Esophagus muscularis mucosa (tissue), 4 donors: ENCODE results near the gene IMP4. TPM values are rescaled to one million over a fixed set of nuclear protein-coding genes. Genes with fewer than 3 reads are reported as not detected.

Source experiments
- DNase-seq: peaks from one replicate; pipeline ENCODE4 v3.0.0-alpha.2; 2017; ENCODE audit errors: extremely low spot score
- H3K27ac ChIP-seq, 4 donors: fragments of 200-600 bp; sonication (generic); replicated peaks in 1 of 4; 1 replicate in 3 of 4; 2 replicates in 1 of 4; pipeline ENCODE4 v1.5.1; 2016 to 2019; ENCODE audit warnings: mild to moderate bottlenecking in 1 of 4
- H3K27me3 ChIP-seq, 4 donors: fragments of 200-600 bp; sonication (generic); one replicate each; pipeline versions ENCODE4 v1.5.1 to v1.6.0; 2016 to 2019
- H3K36me3 ChIP-seq, 4 donors: fragments of 200-600 bp; sonication (generic); one replicate each; pipeline ENCODE4 v1.5.1; 2016 to 2019
- H3K4me1 ChIP-seq, 4 donors: fragments of 200-600 bp; sonication (generic); one replicate each; pipeline ENCODE4 v1.5.1; 2016 to 2019
- H3K4me3 ChIP-seq, 4 donors: fragments of 200-600 bp; sonication (generic); 1 replicate in 2 of 4; 2 replicates in 2 of 4; pipeline ENCODE4 v1.5.1; 2016 to 2019; ENCODE audit warnings: mild to moderate bottlenecking in 4 of 4, moderate library complexity in 1 of 4
- H3K9me3 ChIP-seq, 4 donors: fragments of 200-600 bp; sonication (generic); 1 replicate in 3 of 4; 2 replicates in 1 of 4; pipeline ENCODE4 v1.5.1; 2016 to 2019
- CTCF ChIP-seq, 3 experiments: fragments of 200-600 bp in 2 of 3; fragments of 450-650 bp in 1 of 3; sonication (generic) in 2 of 3; IDR thresholded peaks; one replicate each; pipeline ENCODE4 v1.5.1; 2017 to 2019; ENCODE audit warnings: antibody characterized with exemption in 3 of 3, mild to moderate bottlenecking in 2 of 3, moderate library complexity in 1 of 3
- EP300 ChIP-seq: sonication (generic); formaldehyde crosslinking; IDR thresholded peaks from one replicate; pipeline ENCODE4 v1.6.1; 2017; ENCODE audit warnings: antibody characterized with exemption
- POLR2A ChIP-seq: fragments of 450-650 bp; IDR thresholded peaks from one replicate; pipeline ENCODE4 v1.6.1; 2017; ENCODE audit warnings: antibody characterized with exemption, moderate library complexity, mild to moderate bottlenecking, low read depth
- POLR2AphosphoS5 ChIP-seq, 2 donors: sonication (generic); formaldehyde crosslinking; IDR thresholded peaks; one replicate each; pipeline ENCODE4 v1.6.1; 2017; ENCODE audit warnings: antibody characterized with exemption in 2 of 2
- WGBS: methylation state at CpG from one replicate; pipeline ENCODE4 v1.1.5; 2018; 5-methylcytosine and 5-hydroxymethylcytosine counted together
- intact Hi-C: fragments of 100-400 bp; cut with DNase I; formaldehyde crosslinking; loops from one replicate; pipeline ENCODE4 v1.15.1; 2023
- total RNA-seq, 4 donors: library from RNA; depleted of rRNA; stranded (reverse); fragments of >200 nt; gene quantifications; one replicate each; pipeline versions ENCODE4 v1.1.0 to v1.2.1, GENCODE V29; 2016

IMP4 gene
- total RNA-seq, 4 donors from 2014 or later = 94.7 to 139 (median 114) TPM

GRCh38 chr2:130373808-130374365 lies 31.2 kb downstream of the IMP4 start:
- intact Hi-C loops = loop anchor here (2.0 kb wide), 1 partner anchor 19 kb away; no protein-coding TSS in a partner anchor
- H3K36me3 ChIP-seq = peaks cover 0 to 43% (median 16%) of the 10 kb centered on the region in 4 donors
- TF ChIP-seq EP300 (no peak), CTCF (IDR thresholded peaks at IDR 0.05) (no peak), POLR2AphosphoS5 (IDR thresholded peaks at IDR 0.05) (no peak), POLR2A (no peak)
- no peaks in the 10 kb centered on the region for H3K9me3 ChIP-seq
- no peaks in the 10 kb centered on the region for H3K27me3 ChIP-seq
- peak overlapping the region in 3 of 4 donors; percentile 89 to 97 (median 91) for H3K4me3 ChIP-seq
- WGBS = 88% methylated on average over 3 of the region's 3 CpGs
- peak; percentile 53 for DNase-seq
- no peak overlapping the region for H3K27ac ChIP-seq
- H3K4me1 ChIP-seq = peaks cover 26 to 54% (median 45%) of the 10 kb centered on the region in 4 donors

- DNase-seq = peak; percentile 83
- Histone ChIP-seq H3K36me3 (peaks cover 0 to 41% (median 16%) of the 10 kb centered on the region in 4 donors), H3K27ac (no peak overlapping the region), H3K4me3 (no peak overlapping the region), H3K4me1 (peaks cover 27 to 54% (median 45%) of the 10 kb centered on the region in 4 donors), H3K27me3 (no peaks in the 10 kb centered on the region), H3K9me3 (no peaks in the 10 kb centered on the region)
- intact Hi-C loops = no loop called here
- no peak for TF ChIP-seq POLR2A
- WGBS = 86% methylated on average over 9 of the region's 9 CpGs
Measured at GRCh38 chr2:130374587-130375290, 32.0 kb downstream of the IMP4 start.

GRCh38 chr2:130375291-130376266 lies 32.9 kb downstream of the IMP4 start:
- no peak for TF ChIP-seq EP300
- no peak for TF ChIP-seq POLR2A
- no peak for TF ChIP-seq POLR2AphosphoS5 (IDR thresholded peaks at IDR 0.05)
- no peak for TF ChIP-seq CTCF (IDR thresholded peaks at IDR 0.05)
- Histone ChIP-seq H3K27ac (no peak overlapping the region), H3K36me3 (peaks cover 0 to 41% (median 13%) of the 10 kb centered on the region in 4 donors), H3K4me3 (no peak overlapping the region), H3K9me3 (no peaks in the 10 kb centered on the region), H3K4me1 (peaks cover 30 to 51% (median 43%) of the 10 kb centered on the region in 4 donors), H3K27me3 (no peaks in the 10 kb centered on the region)
- WGBS = 91% methylated on average over 19 of the region's 19 CpGs
- intact Hi-C loops = no loop called here
- peak; percentile 60 for DNase-seq

GRCh38 chr2:130376433-130377293 lies 34.0 kb downstream of the IMP4 start:
- no peaks in the 10 kb centered on the region for H3K27me3 ChIP-seq
- peaks cover 0 to 36% (median 11%) of the 10 kb centered on the region in 4 donors for H3K36me3 ChIP-seq
- no peak for DNase-seq
- H3K4me3 ChIP-seq = no peak overlapping the region
- no peak overlapping the region for H3K27ac ChIP-seq
- 70% methylated on average over 10 of the region's 11 CpGs for WGBS
- no peak for TF ChIP-seq CTCF (IDR thresholded peaks at IDR 0.05)
- TF ChIP-seq EP300 = no peak
- no peak for TF ChIP-seq POLR2A
- no peak for TF ChIP-seq POLR2AphosphoS5 (IDR thresholded peaks at IDR 0.05)
- peaks cover 22 to 40% (median 32%) of the 10 kb centered on the region in 4 donors for H3K4me1 ChIP-seq
- no peaks in the 10 kb centered on the region for H3K9me3 ChIP-seq
- intact Hi-C loops = no loop called here
